ENCODE results near the gene GGCT. TPM values are rescaled to one million over a fixed set of nuclear protein-coding genes. Genes with fewer than 3 reads are reported as not detected.

GGCT gene
- total RNA-seq, 2 experiments from 2014 or later = 6.3 to 6.6 TPM

GRCh38 chr7:30459591-30460245 is 44.9 kb downstream of the GGCT start:
- POLR2A ChIA-PET = interaction anchor here (1.0 kb wide), 1 partner anchor 18 kb away, joined by 3 read pairs; no protein-coding TSS in a partner anchor

GRCh38 chr7:30458311-30458710 is 46.3 kb downstream of the GGCT start:
- H3K27ac Mint-ChIP-seq = no peak overlapping the region
- intact Hi-C loops (cut with DNase I, micrococcal nuclease) = no loop called here
- peaks cover 42% of the 10 kb centered on the region for H3K36me3 ChIP-seq (ENCODE audit: insufficient read depth, low read length)

More at GRCh38 chr7:30459591-30460245, 44.9 kb downstream of the GGCT start:
- H3K36me3 Mint-ChIP-seq (ENCODE audit: low read depth) = peaks cover 46% of the 10 kb centered on the region
- DNase-seq = no peak
- no peaks in the 10 kb centered on the region for H3K4me1 Mint-ChIP-seq (ENCODE audit: low read depth)
- H3K27ac Mint-ChIP-seq = no peak overlapping the region
- no peak overlapping the region for H3K4me3 Mint-ChIP-seq
- H3K36me3 ChIP-seq (ENCODE audit: insufficient read depth, low read length) = peaks cover 35% of the 10 kb centered on the region
- no peaks in the 10 kb centered on the region for H3K27me3 Mint-ChIP-seq
- no peak for ATAC-seq (ENCODE audit: poor library complexity)
- no peak for TF ChIP-seq CTCF (IDR thresholded peaks at IDR 0.05)
- H3K27ac ChIP-seq (ENCODE audit: low read depth in 1 of 2, low read length in 2 of 2) = no peak overlapping the region
- H3K27me3 ChIP-seq (ENCODE audit: control insufficient read depth in 1 of 2, insufficient read depth in 2 of 2, low read length in 2 of 2) = no peaks in the 10 kb centered on the region
- H3K9me3 Mint-ChIP-seq = no peaks in the 10 kb centered on the region
- no peak overlapping the region for H3K4me3 ChIP-seq (ENCODE audit: low read length)
- CTCF ChIA-PET = no interaction called here
- intact Hi-C loops (cut with DNase I, micrococcal nuclease) = no loop called here
- H3K9me3 ChIP-seq (ENCODE audit: control insufficient read depth in 1 of 2, insufficient read depth in 1 of 2, low read length in 2 of 2) = no peaks in the 10 kb centered on the region
- H3K4me1 ChIP-seq (ENCODE audit: insufficient read depth, low read length) = no peaks in the 10 kb centered on the region

DNA sequence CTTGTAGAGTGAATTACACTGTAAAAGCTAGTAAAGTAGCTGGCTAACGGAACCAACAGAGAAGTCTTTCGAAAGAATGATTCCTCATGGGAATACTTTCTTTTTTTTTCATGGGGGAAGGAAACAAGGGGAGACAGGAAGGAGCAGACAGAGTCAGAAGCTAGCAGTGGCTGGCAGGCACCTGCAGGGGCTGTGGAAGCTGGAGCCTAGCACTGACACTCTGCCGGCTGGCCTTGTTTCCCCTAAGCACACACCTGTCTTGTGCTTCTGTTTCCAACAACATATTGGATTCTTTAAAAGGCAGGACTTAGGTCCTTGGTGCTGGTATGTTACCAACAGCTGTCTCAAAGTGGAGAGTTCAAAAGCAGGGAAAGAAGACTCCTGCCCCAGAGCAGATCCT is 50.7 kb downstream of the GGCT start:
- H3K36me3 ChIP-seq (ENCODE audit: insufficient read depth, low read length) = peaks cover 59% of the 10 kb centered on the region
- H3K27me3 ChIP-seq (ENCODE audit: control insufficient read depth in 1 of 2, insufficient read depth in 2 of 2, low read length in 2 of 2) = no peaks in the 10 kb centered on the region
- H3K9me3 ChIP-seq (ENCODE audit: control insufficient read depth in 1 of 2, insufficient read depth in 1 of 2, low read length in 2 of 2) = no peaks in the 10 kb centered on the region
- no peak overlapping the region for H3K27ac Mint-ChIP-seq
- ChIA-PET CTCF (no interaction called here), POLR2A (no interaction called here)
- DNase-seq = no peak
- no peak for TF ChIP-seq CTCF (IDR thresholded peaks at IDR 0.05)
- H3K4me3 Mint-ChIP-seq = no peak overlapping the region
- no peak overlapping the region for H3K4me3 ChIP-seq (ENCODE audit: low read length)
- no peaks in the 10 kb centered on the region for H3K27me3 Mint-ChIP-seq
- no peak overlapping the region for H3K27ac ChIP-seq (ENCODE audit: low read depth in 1 of 2, low read length in 2 of 2)
- H3K9me3 Mint-ChIP-seq = no peaks in the 10 kb centered on the region
- intact Hi-C loops (cut with DNase I, micrococcal nuclease) = no loop called here
- H3K4me1 Mint-ChIP-seq (ENCODE audit: low read depth) = no peaks in the 10 kb centered on the region
- H3K36me3 Mint-ChIP-seq (ENCODE audit: low read depth) = peaks cover 76% of the 10 kb centered on the region
- ATAC-seq (ENCODE audit: poor library complexity) = no peak
- H3K4me1 ChIP-seq (ENCODE audit: insufficient read depth, low read length) = no peaks in the 10 kb centered on the region

More at GRCh38 chr7:30458311-30458710, 46.3 kb downstream of the GGCT start:
- Histone ChIP-seq H3K4me3 (ENCODE audit: low read length) (no peak overlapping the region), H3K27ac (ENCODE audit: low read depth in 1 of 2, low read length in 2 of 2) (no peak overlapping the region), H3K9me3 (ENCODE audit: control insufficient read depth in 1 of 2, insufficient read depth in 1 of 2, low read length in 2 of 2) (no peaks in the 10 kb centered on the region), H3K27me3 (ENCODE audit: control insufficient read depth in 1 of 2, insufficient read depth in 2 of 2, low read length in 2 of 2) (no peaks in the 10 kb centered on the region), H3K4me1 (ENCODE audit: insufficient read depth, low read length) (no peaks in the 10 kb centered on the region)
- ChIA-PET CTCF (interaction anchor here (0.6 kb wide), 1 partner anchor 93 kb away, joined by 4 read pairs; no protein-coding TSS in a partner anchor), POLR2A (interaction anchor here (0.7 kb wide), 1 partner anchor 20 kb away, joined by 3 read pairs; the partner anchor contains the start of gene NOD1)
- Mint-ChIP-seq H3K9me3 (no peaks in the 10 kb centered on the region), H3K36me3 (ENCODE audit: low read depth) (peaks cover 54% of the 10 kb centered on the region), H3K4me3 (no peak overlapping the region), H3K27me3 (no peaks in the 10 kb centered on the region), H3K4me1 (ENCODE audit: low read depth) (no peaks in the 10 kb centered on the region)
- DNase-seq (no peak), ATAC-seq (ENCODE audit: poor library complexity) (no peak)
- TF ChIP-seq CTCF (IDR thresholded peaks at IDR 0.05) = no peak
